ENCODE data around the gene SCFD2.

SCFD2 gene

GRCh38 chr4:52989865-52990264 lies 376.0 kb downstream of the SCFD2 start:
- DNase-seq (ENCODE audit: low read depth in 2 of 2), result no peak

- DNase-seq (ENCODE audit: low read depth in 2 of 2), result no peak
These were observed 378.3 kb downstream of the SCFD2 start for GRCh38 chr4:52987392-52988056.

GRCh38 chr4:52984462-52984881 lies 381.4 kb downstream of the SCFD2 start:
- no peak for DNase-seq (ENCODE audit: low read depth in 2 of 2)

- no peak for DNase-seq (ENCODE audit: low read depth in 2 of 2)
These were observed 382.1 kb downstream of the SCFD2 start for GRCh38 chr4:52983563-52984303.

- no peak for DNase-seq (ENCODE audit: low read depth in 2 of 2)
These were observed 382.9 kb downstream of the SCFD2 start for GRCh38 chr4:52982946-52983340.

GRCh38 chr4:52982255-52982945 lies 383.5 kb downstream of the SCFD2 start:
- DNase-seq (ENCODE audit: low read depth in 2 of 2), result no peak

- no peak for DNase-seq (ENCODE audit: low read depth in 2 of 2)
These were observed 385.9 kb downstream of the SCFD2 start for GRCh38 chr4:52979821-52980590.

GRCh38 chr4:52979020-52979419 lies 386.8 kb downstream of the SCFD2 start:
- no peak for DNase-seq (ENCODE audit: low read depth in 2 of 2)

GRCh38 chr4:52977252-52977651 lies 388.6 kb downstream of the SCFD2 start:
- no peak for DNase-seq (ENCODE audit: low read depth in 2 of 2)

GRCh38 chr4:52976523-52977230 lies 389.2 kb downstream of the SCFD2 start:
- no peak for DNase-seq (ENCODE audit: low read depth in 2 of 2)

GRCh38 chr4:52968691-52969090 lies 397.2 kb downstream of the SCFD2 start:
- no peak for DNase-seq (ENCODE audit: low read depth in 2 of 2)

- no peak for DNase-seq (ENCODE audit: low read depth in 2 of 2)
These were observed 397.6 kb downstream of the SCFD2 start for GRCh38 chr4:52968241-52968640.

GRCh38 chr4:52966781-52967180 lies 399.1 kb downstream of the SCFD2 start:
- DNase-seq (ENCODE audit: low read depth in 2 of 2), result no peak

GRCh38 chr4:52966172-52966571 lies 399.7 kb downstream of the SCFD2 start:
- DNase-seq (ENCODE audit: low read depth in 2 of 2), result no peak

- no peak for DNase-seq (ENCODE audit: low read depth in 2 of 2)
These were observed 401.2 kb downstream of the SCFD2 start for GRCh38 chr4:52964561-52965101.

GRCh38 chr4:52964011-52964410 lies 401.9 kb downstream of the SCFD2 start:
- DNase-seq (ENCODE audit: low read depth in 2 of 2), result no peak

- no peak for DNase-seq (ENCODE audit: low read depth in 2 of 2)
These were observed 403.1 kb downstream of the SCFD2 start for GRCh38 chr4:52962721-52963120.

- DNase-seq (ENCODE audit: low read depth in 2 of 2), result no peak
These were observed 404.0 kb downstream of the SCFD2 start for GRCh38 chr4:52961666-52962412.

GRCh38 chr4:52959541-52959940 lies 406.3 kb downstream of the SCFD2 start:
- DNase-seq (ENCODE audit: low read depth in 2 of 2), result no peak

- no peak for DNase-seq (ENCODE audit: low read depth in 2 of 2)
These were observed 407.8 kb downstream of the SCFD2 start for GRCh38 chr4:52957835-52958631.
